WTC11 (cell line): ENCODE data around the gene HNRNPUL1. TPM values are rescaled to one million over a fixed set of nuclear protein-coding genes. Genes with fewer than 3 reads are reported as not detected.

Source experiments
- ATAC-seq: fragments of 200-7000 bp; cut with Tn5 transposase; 2 replicates; pipeline ENCODE4 v1.10.0; 2021; ENCODE audit warnings: mild to moderate bottlenecking, moderate library complexity
- CTCF ChIA-PET: fragments of 300-600 bp; sonication (Branson Sonifier 250); formaldehyde crosslinking; loops from one replicate; lab custom pipeline; 2021; ENCODE audit warnings: antibody characterized with exemption; lab: Charles Lee
- POLR2A ChIA-PET: fragments of 350-600 bp; sonication (Branson Sonifier 250); formaldehyde crosslinking; loops from one replicate; lab custom pipeline; 2021; ENCODE audit warnings: antibody characterized with exemption; lab: Charles Lee
- DNase-seq: peaks from one replicate; pipeline ENCODE4 v3.0.0; 2021; ENCODE audit warnings: low spot score
- H3K27ac Mint-ChIP-seq: 2 replicates; pipeline ENCODE4 v1.8.0; 2021; ENCODE audit warnings: mixed read lengths
- H3K27me3 Mint-ChIP-seq: 2 replicates; pipeline ENCODE4 v1.8.0; 2021; ENCODE audit warnings: low read depth, mild to moderate bottlenecking, moderate library complexity, mixed read lengths
- H3K36me3 Mint-ChIP-seq: 2 replicates; pipeline ENCODE4 v1.8.0; 2021; ENCODE audit warnings: mixed read lengths
- H3K4me1 Mint-ChIP-seq: 2 replicates; pipeline ENCODE4 v1.8.0; 2022; ENCODE audit warnings: mixed read lengths
- H3K4me3 Mint-ChIP-seq: 2 replicates; pipeline ENCODE4 v1.8.0; 2021; ENCODE audit warnings: mild to moderate bottlenecking, moderate library complexity, mixed read lengths
- H3K9me3 Mint-ChIP-seq: 2 replicates; pipeline ENCODE4 v1.8.0; 2021; ENCODE audit warnings: mixed read lengths
- ATF1 ChIP-seq: sonication (generic); formaldehyde crosslinking; IDR thresholded peaks from 2 replicates; pipeline ENCODE4 v1.8.1; 2023; ENCODE audit warnings: mild to moderate bottlenecking, moderate library complexity, missing genetic modification reagents
- ELF4 ChIP-seq: sonication (generic); formaldehyde crosslinking; IDR thresholded peaks from 2 replicates; pipeline ENCODE4 v1.8.1; 2022; ENCODE audit warnings: low read depth, mild to moderate bottlenecking, moderate library complexity, missing genetic modification reagents
- FOXJ3 ChIP-seq: sonication (generic); formaldehyde crosslinking; IDR thresholded peaks from 2 replicates; pipeline ENCODE4 v1.9.0; 2021; ENCODE audit warnings: missing genetic modification reagents, mild to moderate bottlenecking, borderline replicate concordance
- FOXP1 ChIP-seq: sonication (generic); formaldehyde crosslinking; IDR thresholded peaks from 2 replicates; pipeline ENCODE4 v1.8.0; 2022; ENCODE audit warnings: missing genetic modification reagents, mild to moderate bottlenecking, moderate library complexity, borderline replicate concordance
- GABPB1 ChIP-seq: sonication (generic); formaldehyde crosslinking; IDR thresholded peaks from 2 replicates; pipeline ENCODE4 v1.8.1; 2023; ENCODE audit warnings: mild to moderate bottlenecking, missing genetic modification reagents
- IRF2 ChIP-seq: sonication (generic); formaldehyde crosslinking; IDR thresholded peaks from 2 replicates; pipeline ENCODE4 v1.8.0; 2022; ENCODE audit warnings: low read depth, missing genetic modification reagents, borderline replicate concordance
- JAZF1 ChIP-seq: fragments of 250-450 bp; sonication (Bioruptor Pico); IDR thresholded peaks from 2 replicates; pipeline ENCODE4 v1.9.0; 2021; ENCODE audit warnings: moderate library complexity, mild to moderate bottlenecking, inconsistent platforms
- NFATC4 ChIP-seq: fragments of 250-450 bp; sonication (Bioruptor Pico); IDR thresholded peaks from 2 replicates; pipeline ENCODE4 v1.9.0; 2021; ENCODE audit warnings: mild to moderate bottlenecking
- NR3C1 ChIP-seq: sonication (generic); formaldehyde crosslinking; conservative IDR thresholded peaks from 2 replicates; pipeline ENCODE4 v1.8.1; 2023; ENCODE audit warnings: low read depth, mild to moderate bottlenecking, missing genetic modification reagents
- TEAD1 ChIP-seq: sonication (generic); formaldehyde crosslinking; IDR thresholded peaks from 2 replicates; pipeline ENCODE4 v1.8.0; 2022; ENCODE audit warnings: mild to moderate bottlenecking, missing genetic modification reagents
- ZNF121 ChIP-seq: sonication (generic); formaldehyde crosslinking; IDR thresholded peaks from 2 replicates; pipeline ENCODE4 v1.8.0; 2023; ENCODE audit warnings: missing genetic modification reagents
- total RNA-seq: library from RNA; stranded (reverse); gene quantifications from 3 replicates; pipeline ENCODE4 v1.2.3, GENCODE V29; 2021
- TF ChIP-seq, protein P1 (sequence below): fragments of 250-450 bp; sonication (Bioruptor Pico); IDR thresholded peaks from 2 replicates; pipeline ENCODE4 v2.1.2; 2022; ENCODE audit warnings: mild to moderate bottlenecking, moderate library complexity
- TF ChIP-seq, protein P2 (sequence below): sonication (generic); formaldehyde crosslinking; conservative IDR thresholded peaks from 2 replicates; pipeline ENCODE4 v1.8.1; 2022; ENCODE audit warnings: mild to moderate bottlenecking, missing genetic modification reagents
- TF ChIP-seq, protein P3 (sequence below): fragments of 250-450 bp; sonication (Bioruptor Pico); IDR thresholded peaks from 2 replicates; pipeline ENCODE4 v1.8.0; 2021; ENCODE audit warnings: mild to moderate bottlenecking
- TF ChIP-seq, protein P4 (sequence below): sonication (generic); formaldehyde crosslinking; IDR thresholded peaks from 2 replicates; pipeline ENCODE4 v1.8.0; 2022; ENCODE audit warnings: mild to moderate bottlenecking, missing genetic modification reagents
- TF ChIP-seq, protein P5 (sequence below): sonication (generic); formaldehyde crosslinking; IDR thresholded peaks from 2 replicates; pipeline ENCODE4 v1.8.1; 2022; ENCODE audit warnings: low read depth, mild to moderate bottlenecking, moderate library complexity, missing genetic modification reagents, borderline replicate concordance
- TF ChIP-seq, protein P6 (sequence below): sonication (generic); formaldehyde crosslinking; IDR thresholded peaks from 2 replicates; pipeline ENCODE4 v1.8.1; 2023; ENCODE audit warnings: mild to moderate bottlenecking, missing genetic modification reagents, moderate library complexity

Gene HNRNPUL1
- total RNA-seq, 1 experiment from 2014 or later, result 282 TPM

DNA sequence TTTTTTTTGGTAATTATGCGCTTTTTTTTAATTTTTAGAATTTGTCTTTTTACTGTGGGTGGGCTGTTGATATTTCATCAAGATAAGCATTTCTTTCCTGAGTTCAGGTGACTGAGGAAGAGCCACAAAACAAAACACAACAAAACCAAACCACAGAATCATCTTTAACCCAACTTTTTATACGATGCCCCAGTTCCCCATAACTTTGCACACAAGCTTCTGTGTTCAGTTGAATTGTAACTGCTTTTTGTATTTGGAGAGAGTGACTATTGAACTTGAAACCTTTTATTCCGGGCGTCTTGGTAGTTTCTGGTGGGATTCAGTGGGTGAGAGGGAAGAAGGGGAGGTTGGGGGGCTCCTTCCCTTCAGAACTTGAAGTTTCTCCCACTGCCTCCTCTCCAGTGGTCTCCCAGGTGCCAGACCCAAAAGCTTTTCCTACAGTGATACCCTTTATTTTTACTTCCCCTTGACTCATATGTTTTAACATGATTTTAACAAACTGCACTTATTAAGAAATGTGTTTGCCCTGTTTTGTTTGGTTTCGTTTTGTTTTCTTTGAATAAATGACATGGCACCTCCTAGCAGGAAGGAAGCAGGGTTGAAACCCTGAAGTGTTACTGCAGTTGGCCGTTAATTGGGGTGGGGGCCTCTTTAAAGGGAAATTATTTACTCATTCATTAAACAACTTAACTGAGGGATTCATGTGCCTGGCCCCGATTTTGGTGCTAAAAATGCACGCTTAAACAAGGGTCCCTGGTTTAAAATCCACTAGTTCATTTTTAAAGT lies 43.1 kb downstream of the HNRNPUL1 start (continued):
- TF ChIP-seq, protein P1, sequence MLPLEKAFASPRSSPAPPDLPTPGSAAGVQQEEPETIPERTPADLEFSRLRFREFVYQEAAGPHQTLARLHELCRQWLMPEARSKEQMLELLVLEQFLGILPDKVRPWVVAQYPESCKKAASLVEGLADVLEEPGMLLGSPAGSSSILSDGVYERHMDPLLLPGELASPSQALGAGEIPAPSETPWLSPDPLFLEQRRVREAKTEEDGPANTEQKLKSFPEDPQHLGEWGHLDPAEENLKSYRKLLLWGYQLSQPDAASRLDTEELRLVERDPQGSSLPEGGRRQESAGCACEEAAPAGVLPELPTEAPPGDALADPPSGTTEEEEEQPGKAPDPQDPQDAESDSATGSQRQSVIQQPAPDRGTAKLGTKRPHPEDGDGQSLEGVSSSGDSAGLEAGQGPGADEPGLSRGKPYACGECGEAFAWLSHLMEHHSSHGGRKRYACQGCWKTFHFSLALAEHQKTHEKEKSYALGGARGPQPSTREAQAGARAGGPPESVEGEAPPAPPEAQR (CRISPR knock-in tag), result no peak
- no peak for TF ChIP-seq ATF1 (CRISPR knock-in tag)
- TF ChIP-seq, protein P2, sequence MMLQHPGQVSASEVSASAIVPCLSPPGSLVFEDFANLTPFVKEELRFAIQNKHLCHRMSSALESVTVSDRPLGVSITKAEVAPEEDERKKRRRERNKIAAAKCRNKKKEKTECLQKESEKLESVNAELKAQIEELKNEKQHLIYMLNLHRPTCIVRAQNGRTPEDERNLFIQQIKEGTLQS, result no peak
- TF ChIP-seq, protein P3, sequence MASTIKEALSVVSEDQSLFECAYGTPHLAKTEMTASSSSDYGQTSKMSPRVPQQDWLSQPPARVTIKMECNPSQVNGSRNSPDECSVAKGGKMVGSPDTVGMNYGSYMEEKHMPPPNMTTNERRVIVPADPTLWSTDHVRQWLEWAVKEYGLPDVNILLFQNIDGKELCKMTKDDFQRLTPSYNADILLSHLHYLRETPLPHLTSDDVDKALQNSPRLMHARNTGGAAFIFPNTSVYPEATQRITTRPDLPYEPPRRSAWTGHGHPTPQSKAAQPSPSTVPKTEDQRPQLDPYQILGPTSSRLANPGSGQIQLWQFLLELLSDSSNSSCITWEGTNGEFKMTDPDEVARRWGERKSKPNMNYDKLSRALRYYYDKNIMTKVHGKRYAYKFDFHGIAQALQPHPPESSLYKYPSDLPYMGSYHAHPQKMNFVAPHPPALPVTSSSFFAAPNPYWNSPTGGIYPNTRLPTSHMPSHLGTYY (CRISPR knock-in tag), result no peak
- no peak for TF ChIP-seq NFATC4 (CRISPR knock-in tag)
- TF ChIP-seq, protein P4, sequence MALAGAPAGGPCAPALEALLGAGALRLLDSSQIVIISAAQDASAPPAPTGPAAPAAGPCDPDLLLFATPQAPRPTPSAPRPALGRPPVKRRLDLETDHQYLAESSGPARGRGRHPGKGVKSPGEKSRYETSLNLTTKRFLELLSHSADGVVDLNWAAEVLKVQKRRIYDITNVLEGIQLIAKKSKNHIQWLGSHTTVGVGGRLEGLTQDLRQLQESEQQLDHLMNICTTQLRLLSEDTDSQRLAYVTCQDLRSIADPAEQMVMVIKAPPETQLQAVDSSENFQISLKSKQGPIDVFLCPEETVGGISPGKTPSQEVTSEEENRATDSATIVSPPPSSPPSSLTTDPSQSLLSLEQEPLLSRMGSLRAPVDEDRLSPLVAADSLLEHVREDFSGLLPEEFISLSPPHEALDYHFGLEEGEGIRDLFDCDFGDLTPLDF (CRISPR knock-in tag), result no peak
- TF ChIP-seq FOXJ3, result no peak
- TF ChIP-seq, protein P5, sequence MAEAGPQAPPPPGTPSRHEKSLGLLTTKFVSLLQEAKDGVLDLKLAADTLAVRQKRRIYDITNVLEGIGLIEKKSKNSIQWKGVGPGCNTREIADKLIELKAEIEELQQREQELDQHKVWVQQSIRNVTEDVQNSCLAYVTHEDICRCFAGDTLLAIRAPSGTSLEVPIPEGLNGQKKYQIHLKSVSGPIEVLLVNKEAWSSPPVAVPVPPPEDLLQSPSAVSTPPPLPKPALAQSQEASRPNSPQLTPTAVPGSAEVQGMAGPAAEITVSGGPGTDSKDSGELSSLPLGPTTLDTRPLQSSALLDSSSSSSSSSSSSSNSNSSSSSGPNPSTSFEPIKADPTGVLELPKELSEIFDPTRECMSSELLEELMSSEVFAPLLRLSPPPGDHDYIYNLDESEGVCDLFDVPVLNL, result no peak
- TF ChIP-seq JAZF1, result no peak
- TF ChIP-seq, all 79 proteins: peak for 0

DNA sequence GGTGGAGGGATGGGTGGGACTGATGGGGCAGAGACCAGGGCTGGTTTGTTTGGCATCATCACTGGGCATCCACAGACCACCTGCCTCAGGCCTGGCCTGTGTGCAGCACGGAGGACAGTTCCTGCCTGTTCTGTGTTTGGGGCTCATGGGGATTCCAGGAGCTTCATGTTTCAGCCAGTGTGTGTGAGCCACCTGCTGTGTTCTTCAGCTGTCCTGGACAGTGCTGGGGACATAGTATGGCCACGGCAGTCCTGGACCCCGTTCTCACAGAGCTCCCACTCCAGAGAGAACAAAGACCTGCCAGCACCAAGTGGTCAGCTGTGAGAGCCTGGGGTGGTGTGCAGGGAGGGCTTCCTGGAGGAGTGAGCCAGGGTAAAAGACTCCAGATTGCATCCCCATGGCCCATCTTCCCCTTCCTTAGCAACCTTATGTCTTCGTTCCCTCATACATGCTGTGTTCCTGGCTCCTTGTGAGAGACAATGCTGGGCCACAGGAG lies 43.8 kb downstream of the HNRNPUL1 start:
- Mint-ChIP-seq H3K4me3 (peak overlapping the region; percentile 10; the same call in 1 of the 2 replicates), H3K4me1 (peaks cover 21% of the 10 kb centered on the region), H3K36me3 (peaks cover 41% of the 10 kb centered on the region), H3K9me3 (no peaks in the 10 kb centered on the region), H3K27ac (peak overlapping the region; percentile 96)
- peak; percentile 10 for ATAC-seq
- DNase-seq, result no peak
- CTCF ChIA-PET, result interaction anchor here (0.9 to 2.8 kb wide), 19 partner anchors 9 to 180 kb away, joined by 3 to 26 read pairs (median 5); partner anchors contain the start of genes HNRNPUL1 and TMEM91
- POLR2A ChIA-PET, result no interaction called here
- TF ChIP-seq IRF2 (CRISPR knock-in tag), result no peak
- TF ChIP-seq GABPB1 (CRISPR knock-in tag), result no peak
- TF ChIP-seq NR3C1, result no peak
- TF ChIP-seq, protein P6, sequence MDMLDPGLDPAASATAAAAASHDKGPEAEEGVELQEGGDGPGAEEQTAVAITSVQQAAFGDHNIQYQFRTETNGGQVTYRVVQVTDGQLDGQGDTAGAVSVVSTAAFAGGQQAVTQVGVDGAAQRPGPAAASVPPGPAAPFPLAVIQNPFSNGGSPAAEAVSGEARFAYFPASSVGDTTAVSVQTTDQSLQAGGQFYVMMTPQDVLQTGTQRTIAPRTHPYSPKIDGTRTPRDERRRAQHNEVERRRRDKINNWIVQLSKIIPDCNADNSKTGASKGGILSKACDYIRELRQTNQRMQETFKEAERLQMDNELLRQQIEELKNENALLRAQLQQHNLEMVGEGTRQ (CRISPR knock-in tag), result no peak
- no peak for TF ChIP-seq TEAD1 (CRISPR knock-in tag)
- no peak for TF ChIP-seq ZNF121
- TF ChIP-seq FOXP1 (CRISPR knock-in tag), result no peak
- no peak for TF ChIP-seq ELF4 (CRISPR knock-in tag)
- TF ChIP-seq, all 79 proteins: peak for 0
- no peaks in the 10 kb centered on the region for H3K27me3 Mint-ChIP-seq
